ENCODE results near the gene MEG3.

- no peak for TF ChIP-seq CTCF (IDR thresholded peaks at IDR 0.05; ENCODE audit: control extremely low read depth in 1 of 3, insufficient read depth in 1 of 3, low read depth in 1 of 3, low read length in 3 of 3)
- TF ChIP-seq RFX5 (IDR thresholded peaks at IDR 0.05; ENCODE audit: borderline replicate concordance, low read depth, low read length) = no peak
- no peak for TF ChIP-seq CREB1 (IDR thresholded peaks at IDR 0.05)
- TF ChIP-seq TAF1 (IDR thresholded peaks at IDR 0.05; ENCODE audit: low read depth, low read length) = no peak
- no peak for TF ChIP-seq TEAD4 (IDR thresholded peaks at IDR 0.05; ENCODE audit: low read depth, low read length)
- TF ChIP-seq RAD21 (IDR thresholded peaks at IDR 0.05 in 1 of 2, conservative IDR thresholded peaks at IDR 0.05 in 1 of 2; ENCODE audit: low read depth in 2 of 2, low read length in 2 of 2) = no peak
- no peak for TF ChIP-seq EZH2 (IDR thresholded peaks at IDR 0.05; ENCODE audit: low read depth, low read length, severe bottlenecking)
- no peak for TF ChIP-seq ATF3 (IDR thresholded peaks at IDR 0.05; ENCODE audit: insufficient read depth, low read depth, low read length)
- TF ChIP-seq BCL11A (IDR thresholded peaks at IDR 0.05; ENCODE audit: low read depth in 2 of 2, low read length in 2 of 2) = no peak
- no peak for TF ChIP-seq ZNF274 (IDR thresholded peaks at IDR 0.05; ENCODE audit: borderline replicate concordance, extremely low read depth, low read length)
- no peak for TF ChIP-seq POLR2A (IDR thresholded peaks at IDR 0.05; ENCODE audit: control extremely low read depth in 1 of 2, low read depth in 2 of 2, low read length in 2 of 2)
- TF ChIP-seq NRF1 (IDR thresholded peaks at IDR 0.05; ENCODE audit: low read depth, low read length) = no peak
- TF ChIP-seq MAX (IDR thresholded peaks at IDR 0.05) = no peak
- no peak for TF ChIP-seq EP300 (IDR thresholded peaks at IDR 0.05; ENCODE audit: borderline replicate concordance in 1 of 2, low read depth in 2 of 2, low read length in 2 of 2)
Observed at GRCh38 chr14:100874051-100874410, 48.1 kb downstream of the MEG3 start.

All from H1 (cell line).